Naive thymus-derived CD4-positive, alpha-beta T cell (primary cell): Measurements from ENCODE around the gene FBXW12. TPM values are rescaled to one million over a fixed set of nuclear protein-coding genes. Genes with fewer than 3 reads are reported as not detected.
"Not testable (repeated sequence)": the region's sequence is repeated elsewhere in the genome, so short reads cannot be mapped to it uniquely, and the experiment has no call there.

ENCODE experiments used
- ATAC-seq: fragments of 150-1000 bp; cut with Tn5 transposase; 2 replicates; pipeline ENCODE4 v1.10.0; 2021; ENCODE audit warnings: mild to moderate bottlenecking, moderate library complexity
- CTCF ChIA-PET: fragments of 350-600 bp; sonication (Branson Sonifier 250); formaldehyde crosslinking; loops from one replicate; lab custom pipeline; 2021; ENCODE audit warnings: antibody characterized with exemption; lab: Charles Lee
- POLR2A ChIA-PET: fragments of 350-600 bp; sonication (Branson Sonifier 250); formaldehyde crosslinking; loops from one replicate; lab custom pipeline; 2021; ENCODE audit warnings: antibody characterized with exemption, inconsistent platforms; lab: Charles Lee
- DNase-seq, 9 donors: peaks; one replicate each; pipeline versions ENCODE4 v3.0.0 to v3.0.0-alpha.2; 2020 to 2022; ENCODE audit warnings: mixed read lengths in 1 of 9
- H3K27ac ChIP-seq: one replicate; pipeline ENCODE4 v1.7.0; 2013; ENCODE audit warnings: mild to moderate bottlenecking, low read depth, low read length, moderate library complexity
- H3K27me3 ChIP-seq, 2 donors: one replicate each; pipeline ENCODE4 v1.7.0; 2013; ENCODE audit warnings: low read length in 2 of 2, mild to moderate bottlenecking in 2 of 2, moderate library complexity in 2 of 2; ENCODE audit not compliant: control insufficient read depth in 2 of 2, insufficient read depth in 2 of 2
- H3K36me3 ChIP-seq, 3 experiments: 1 replicate in 2 of 3; 2 replicates in 1 of 3; pipeline ENCODE4 v1.7.0; 2013; ENCODE audit warnings: low read length in 3 of 3, mild to moderate bottlenecking in 3 of 3, moderate library complexity in 1 of 3; ENCODE audit not compliant: insufficient read depth in 3 of 3, control insufficient read depth in 2 of 3
- H3K4me1 ChIP-seq, 2 donors: one replicate each; pipeline ENCODE4 v1.7.0; 2013; ENCODE audit warnings: low read length in 2 of 2, mild to moderate bottlenecking in 2 of 2, moderate library complexity in 1 of 2; ENCODE audit not compliant: control insufficient read depth in 2 of 2, insufficient read depth in 2 of 2
- H3K4me3 ChIP-seq: 2 replicates; pipeline ENCODE4 v1.7.0; 2013; ENCODE audit warnings: mild to moderate bottlenecking, low read length
- H3K9me3 ChIP-seq, 3 experiments: 1 replicate in 2 of 3; 2 replicates in 1 of 3; pipeline ENCODE4 v1.7.0; 2013; ENCODE audit warnings: low read length in 3 of 3; ENCODE audit not compliant: control insufficient read depth in 2 of 3
- H3K27ac Mint-ChIP-seq, 9 donors: one replicate each; pipeline ENCODE4 v1.8.0; 2020 to 2022; ENCODE audit warnings: mixed read lengths in 9 of 9, mild to moderate bottlenecking in 8 of 9, moderate library complexity in 5 of 9, inconsistent platforms in 2 of 9
- H3K27me3 Mint-ChIP-seq, 5 donors: one replicate each; pipeline ENCODE4 v1.8.0; 2021 to 2022; ENCODE audit warnings: mixed read lengths in 5 of 5, mild to moderate bottlenecking in 1 of 5
- H3K36me3 Mint-ChIP-seq, 5 donors: one replicate each; pipeline ENCODE4 v1.8.0; 2020 to 2022; ENCODE audit warnings: mixed read lengths in 5 of 5, mild to moderate bottlenecking in 3 of 5, inconsistent platforms in 1 of 5
- H3K4me1 Mint-ChIP-seq, 7 donors: one replicate each; pipeline ENCODE4 v1.8.0; 2020 to 2022; ENCODE audit warnings: mixed read lengths in 7 of 7, mild to moderate bottlenecking in 3 of 7, inconsistent platforms in 1 of 7
- H3K4me3 Mint-ChIP-seq, 10 donors: one replicate each; pipeline ENCODE4 v1.8.0; 2020 to 2022; ENCODE audit warnings: mild to moderate bottlenecking in 10 of 10, mixed read lengths in 10 of 10, moderate library complexity in 6 of 10, inconsistent platforms in 2 of 10
- H3K9me3 Mint-ChIP-seq, 11 donors: one replicate each; pipeline ENCODE4 v1.8.0; 2020 to 2022; ENCODE audit warnings: mixed read lengths in 11 of 11, mild to moderate bottlenecking in 4 of 11, inconsistent platforms in 1 of 11, moderate library complexity in 1 of 11
- intact Hi-C, 2 donors: fragments of 100-400 bp; cut with micrococcal nuclease; formaldehyde crosslinking; loops; one replicate each; pipeline ENCODE4 v1.15.1; 2023
- polyA plus RNA-seq, 2 donors: library from polyadenylated mRNA; unstranded; fragments of 300-500 nt; fragmentation: Illumina TruSeq; gene quantifications; one replicate each; pipeline ENCODE4 v1.2.3, GENCODE V29; 2021
- total RNA-seq, 6 experiments: library from RNA in 5 of 6; stranded (reverse) in 5 of 6; gene quantifications; 1 replicate in 5 of 6; 2 replicates in 1 of 6; pipeline ENCODE4 v1.2.3 and lab custom pipeline; 2021 to 2026

FBXW12 gene
- total and polyA plus RNA-seq, 7 experiments from 2014 or later = not detected

DNA sequence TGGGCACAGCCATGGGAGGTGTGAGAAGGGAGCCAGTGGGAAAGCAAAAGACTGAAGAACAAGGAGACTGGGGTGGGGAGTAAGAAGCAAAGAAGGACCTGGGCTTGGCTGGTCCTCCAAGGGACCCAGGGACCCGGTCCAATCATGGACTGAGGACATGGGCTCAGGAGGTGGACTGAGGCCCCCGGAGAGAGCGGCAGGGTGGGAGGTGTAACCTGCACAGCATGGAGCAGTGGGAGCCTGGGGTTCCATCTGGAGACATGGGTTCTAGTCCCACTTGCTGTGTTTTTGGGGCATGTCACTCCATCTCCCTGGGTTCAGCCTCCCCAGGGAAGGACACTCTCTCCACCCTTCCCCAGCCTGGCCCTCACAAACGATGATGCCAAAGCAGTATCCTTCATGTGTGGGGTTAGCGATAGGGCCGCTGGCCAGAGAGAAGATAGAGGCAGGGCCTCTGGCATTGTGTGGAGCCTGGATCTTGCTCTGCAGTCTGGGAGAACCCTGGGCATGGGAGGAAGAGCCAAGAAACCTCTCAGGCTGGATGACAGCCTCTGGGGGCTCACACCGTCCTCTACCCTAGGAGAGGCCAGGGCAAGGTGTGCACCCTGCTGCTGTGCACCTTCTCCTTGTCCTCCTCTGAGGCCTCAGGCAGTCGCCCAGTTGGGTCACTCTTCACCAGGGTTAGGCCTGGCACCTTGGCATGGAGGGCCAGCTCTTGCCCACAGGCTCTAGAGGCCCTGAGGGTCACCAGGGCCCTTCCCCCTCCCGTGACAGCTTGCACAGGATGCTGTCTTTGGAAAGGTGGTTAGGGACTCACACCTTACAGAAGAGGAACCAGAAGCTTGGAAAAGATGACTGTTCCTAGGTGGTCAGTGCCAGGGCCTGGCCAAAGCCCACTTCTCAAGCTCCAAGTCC is 26.0 kb downstream of the FBXW12 start:
- Mint-ChIP-seq H3K9me3 (no peaks in the 10 kb centered on the region), H3K36me3 (no peaks in the 10 kb centered on the region), H3K4me1 (peaks cover 0 to 3% (median 0%) of the 10 kb centered on the region in 7 donors), H3K4me3 (no peak overlapping the region), H3K27me3 (peaks cover 0 to 14% (median 10%) of the 10 kb centered on the region in 5 donors), H3K27ac (no peak overlapping the region)
- ChIA-PET POLR2A (no interaction called here), CTCF (interaction anchor here (5.3 to 5.8 kb wide), 2 partner anchors 36 to 151 kb away, joined by 115 to 187 read pairs; partner anchors contain the start of gene PLXNB1)
- DNase-seq = no peak
- ATAC-seq = no peak
- Histone ChIP-seq H3K36me3 (no peaks in the 10 kb centered on the region), H3K27me3 (no peaks in the 10 kb centered on the region), H3K9me3 (no peaks in the 10 kb centered on the region), H3K27ac (no peak overlapping the region), H3K4me3 (no peak overlapping the region), H3K4me1 (no peaks in the 10 kb centered on the region)
- intact Hi-C loops = no loop called here

DNA sequence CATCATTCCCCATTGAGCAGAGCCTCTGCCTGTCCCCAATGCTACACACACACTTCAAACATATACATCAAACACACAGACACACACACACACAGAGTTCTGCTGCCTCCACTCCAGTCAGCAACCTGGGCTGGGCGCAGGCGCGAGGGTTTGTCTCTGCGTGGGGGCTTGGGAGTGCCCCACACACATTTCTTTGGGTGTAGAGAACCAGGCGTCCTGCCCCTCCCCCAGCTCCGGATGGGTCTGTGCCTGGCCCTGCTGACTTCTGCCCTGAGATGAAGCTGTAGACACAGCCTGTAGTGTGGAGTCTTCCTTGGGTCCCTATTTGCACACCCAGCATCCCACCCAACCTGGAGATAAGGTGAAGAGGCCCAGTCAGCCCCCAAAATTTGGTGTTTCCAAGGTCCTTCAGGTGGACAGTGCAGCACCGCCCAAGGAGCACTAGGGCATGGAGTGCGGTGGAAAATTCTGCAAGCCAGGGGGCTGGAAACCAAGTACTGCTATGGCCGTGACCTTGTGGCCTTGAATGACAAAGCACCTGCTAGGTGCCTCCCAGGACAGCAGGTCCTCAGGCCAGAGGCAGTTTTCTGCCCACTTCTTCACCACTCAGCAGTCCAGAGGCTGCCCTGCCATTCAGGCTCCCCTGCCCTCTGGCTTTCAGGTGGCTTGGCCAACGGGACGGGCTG is 26.8 kb downstream of the FBXW12 start:
- intact Hi-C loops = no loop called here
- Mint-ChIP-seq H3K4me1 (peaks cover 0 to 3% (median 0%) of the 10 kb centered on the region in 7 donors), H3K36me3 (no peaks in the 10 kb centered on the region), H3K4me3 (no peak overlapping the region), H3K9me3 (no peaks in the 10 kb centered on the region), H3K27ac (no peak overlapping the region), H3K27me3 (peaks cover 0 to 10% (median 10%) of the 10 kb centered on the region in 5 donors)
- DNase-seq (no peak), ATAC-seq (no peak)
- ChIA-PET POLR2A (interaction anchor here (2.7 kb wide), 1 partner anchor 149 kb away, joined by 17 read pairs; no protein-coding TSS in a partner anchor), CTCF (interaction anchor here (5.3 to 5.8 kb wide), 2 partner anchors 35 to 150 kb away, joined by 115 to 187 read pairs; partner anchors contain the start of gene PLXNB1)
- H3K4me3 ChIP-seq = no peak overlapping the region
- H3K36me3 ChIP-seq = no peaks in the 10 kb centered on the region
- H3K9me3 ChIP-seq = no peaks in the 10 kb centered on the region
- no peaks in the 10 kb centered on the region for H3K4me1 ChIP-seq
- no peaks in the 10 kb centered on the region for H3K27me3 ChIP-seq
- no peak overlapping the region for H3K27ac ChIP-seq

DNA sequence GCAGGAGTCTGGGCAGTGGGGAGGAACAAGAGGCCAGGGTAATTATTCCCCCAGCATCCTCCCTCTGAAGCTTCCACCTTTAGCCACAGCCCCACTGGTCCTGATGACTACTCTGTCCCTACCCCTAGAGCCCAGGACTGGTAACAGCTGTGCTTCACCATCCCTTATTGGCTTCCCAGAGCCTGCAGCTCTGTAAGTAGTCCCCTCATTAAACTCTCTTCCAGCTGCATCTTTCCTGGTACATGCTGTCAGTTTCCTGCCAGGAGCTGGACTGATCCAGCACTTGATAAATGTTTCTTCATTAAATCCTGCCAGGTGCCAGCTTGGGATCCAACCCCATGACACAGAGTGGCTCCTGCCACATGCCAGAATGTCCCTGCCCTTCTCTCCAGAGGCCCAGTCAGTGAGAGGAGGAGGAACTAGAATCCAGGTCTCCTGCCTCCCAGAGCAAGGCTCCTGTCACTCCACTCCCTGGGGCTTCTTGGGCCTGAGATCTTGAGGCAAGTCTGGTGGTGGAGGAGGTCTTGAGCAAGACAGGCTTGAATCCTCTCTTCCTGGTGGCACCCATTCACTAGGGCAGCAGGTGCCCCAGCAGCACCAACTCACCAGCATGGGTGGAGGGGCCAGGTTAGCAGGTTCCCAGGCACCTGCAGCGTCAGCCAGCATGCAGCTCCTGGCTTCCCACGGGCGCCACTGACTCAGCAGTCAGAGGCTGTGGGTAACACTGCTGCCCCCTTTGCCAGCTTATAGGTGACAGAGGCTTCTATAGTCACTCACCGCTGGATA is 27.6 kb downstream of the FBXW12 start:
- Histone ChIP-seq H3K27ac (no peak overlapping the region), H3K4me1 (no peaks in the 10 kb centered on the region), H3K9me3 (no peaks in the 10 kb centered on the region), H3K36me3 (no peaks in the 10 kb centered on the region), H3K4me3 (no peak overlapping the region), H3K27me3 (no peaks in the 10 kb centered on the region)
- peaks cover 0 to 3% (median 0%) of the 10 kb centered on the region in 7 donors for H3K4me1 Mint-ChIP-seq
- H3K9me3 Mint-ChIP-seq = no peaks in the 10 kb centered on the region
- H3K27me3 Mint-ChIP-seq = peaks cover 0 to 10% (median 10%) of the 10 kb centered on the region in 5 donors
- DNase-seq (peak in 1 of 9 donors; percentile 18), ATAC-seq (no peak)
- ChIA-PET CTCF (interaction anchor here (0.9 to 5.8 kb wide), 16 partner anchors 13 to 211 kb away, joined by 3 to 187 read pairs (median 5); partner anchors contain the start of genes PFKFB4 and PLXNB1), POLR2A (interaction anchor here (2.7 kb wide), 1 partner anchor 148 kb away, joined by 17 read pairs; no protein-coding TSS in a partner anchor)
- no peak overlapping the region for H3K4me3 Mint-ChIP-seq
- no peaks in the 10 kb centered on the region for H3K36me3 Mint-ChIP-seq
- peak overlapping the region in 1 of 9 donors; percentile 14 for H3K27ac Mint-ChIP-seq
- intact Hi-C loops = loop anchor here (2.0 kb wide), 4 partner anchors 67 to 285 kb away; partner anchors contain the start of genes NCKIPSD (in 1 of the 2), PFKFB4 (in 1 of the 2) and UQCRC1 (in 1 of the 2)

DNA sequence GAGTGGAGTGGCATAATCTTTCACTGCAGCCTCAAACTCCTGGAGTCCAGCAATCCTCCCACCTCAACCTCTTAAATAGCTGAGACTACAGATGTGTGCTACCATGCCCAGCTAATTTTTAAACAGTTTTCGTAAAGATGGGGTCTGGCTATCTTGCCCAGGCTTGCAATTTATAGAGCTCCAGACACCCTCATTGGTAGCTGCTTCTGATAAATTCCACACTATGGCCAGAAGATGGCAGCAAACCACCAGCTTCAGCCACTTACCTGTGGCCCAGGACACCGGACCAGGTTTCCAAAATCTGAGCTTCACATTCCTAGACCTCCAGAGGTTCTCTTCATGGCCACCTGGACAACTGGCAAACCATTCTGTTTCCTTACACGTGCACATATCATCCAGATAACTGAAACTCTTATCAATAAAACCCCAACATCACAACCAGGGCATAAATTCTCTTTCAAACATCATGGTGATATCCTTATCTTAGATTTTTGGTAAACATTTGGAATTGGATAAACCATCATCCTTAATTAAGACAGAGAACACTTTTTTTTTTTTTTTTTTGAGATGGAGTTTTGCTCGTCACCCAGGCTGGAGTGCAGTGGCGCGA is 28.9 kb downstream of the FBXW12 start:
- ATAC-seq (peak; percentile 86), DNase-seq (peak; percentile 33 to 76 (median 66))
- Mint-ChIP-seq H3K4me1 (peaks cover 0 to 3% (median 0%) of the 10 kb centered on the region in 7 donors), H3K9me3 (no peaks in the 10 kb centered on the region), H3K4me3 (no peak overlapping the region), H3K27me3 (peaks cover 0 to 7% (median 3%) of the 10 kb centered on the region in 5 donors), H3K27ac (peak overlapping the region in 1 of 9 donors; percentile 47), H3K36me3 (no peaks in the 10 kb centered on the region)
- POLR2A ChIA-PET = interaction anchor here (0.6 to 2.7 kb wide), 8 partner anchors 10 to 689 kb away, joined by 3 to 17 read pairs (median 3); partner anchors contain the start of genes CCDC51, SLC26A6 and TMA7
- Histone ChIP-seq H3K36me3 (no peaks in the 10 kb centered on the region), H3K4me1 (no peaks in the 10 kb centered on the region), H3K27me3 (no peaks in the 10 kb centered on the region), H3K4me3 (no peak overlapping the region), H3K27ac (no peak overlapping the region), H3K9me3 (no peaks in the 10 kb centered on the region)
- CTCF ChIA-PET = interaction anchor here (0.6 to 5.8 kb wide), 43 partner anchors 11 to 282 kb away, joined by 3 to 187 read pairs (median 4); partner anchors contain the start of genes ATRIP, CCDC51, PFKFB4 and PLXNB1
- intact Hi-C loops = loop anchor here (1.0 to 2.0 kb wide), 13 partner anchors 31 to 284 kb away; partner anchors contain the start of genes NCKIPSD (in 2 of the 2), UQCRC1 (in 2 of the 2) and PFKFB4 (in 1 of the 2)

DNA sequence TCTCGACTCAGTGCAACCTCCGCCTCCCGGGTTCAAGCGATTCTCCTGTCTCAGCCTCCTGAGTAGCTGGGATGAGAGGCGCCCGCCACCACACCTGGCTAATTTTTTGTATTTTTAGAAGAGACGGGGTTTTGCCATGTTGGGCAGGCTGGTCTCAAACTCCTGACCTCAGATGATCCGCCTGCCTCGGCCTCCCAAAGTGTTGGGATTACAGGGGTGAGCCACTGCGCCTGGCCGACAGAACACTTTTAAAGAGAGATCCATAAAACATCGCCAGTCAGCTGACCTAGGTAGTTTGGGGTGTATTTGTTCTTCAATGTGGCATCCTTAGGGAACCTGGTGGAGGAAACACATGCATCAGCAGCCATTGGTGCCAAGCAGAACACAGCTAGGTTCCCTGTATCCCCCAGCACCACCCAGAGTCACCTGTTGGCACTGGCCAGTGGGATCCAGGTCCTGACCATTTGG is 29.4 kb downstream of the FBXW12 start:
- not testable (repeated sequence) for H3K4me1 ChIP-seq, H3K4me3 ChIP-seq, H3K27ac ChIP-seq, H3K9me3 ChIP-seq, DNase-seq, ATAC-seq, H3K4me1 Mint-ChIP-seq, H3K36me3 Mint-ChIP-seq, H3K4me3 Mint-ChIP-seq, H3K27me3 ChIP-seq, H3K36me3 ChIP-seq, H3K27me3 Mint-ChIP-seq, H3K9me3 Mint-ChIP-seq, H3K27ac Mint-ChIP-seq
- intact Hi-C loops = loop anchor here (1.0 to 2.0 kb wide), 13 partner anchors 31 to 284 kb away; partner anchors contain the start of genes NCKIPSD (in 2 of the 2), UQCRC1 (in 2 of the 2) and PFKFB4 (in 1 of the 2)
- CTCF ChIA-PET = interaction anchor here (0.6 to 5.8 kb wide), 33 partner anchors 22 to 535 kb away, joined by 3 to 187 read pairs (median 5); partner anchors contain the start of genes ATRIP, CCDC51, PFKFB4 and PLXNB1
- POLR2A ChIA-PET = interaction anchor here (0.7 to 2.7 kb wide), 7 partner anchors 34 to 689 kb away, joined by 3 to 17 read pairs (median 3); partner anchors contain the start of genes CCDC51, SLC26A6 and TMA7
